GM12878 (cell line): ENCODE data around the gene POLR1H. TPM values are rescaled to one million over a fixed set of nuclear protein-coding genes. Genes with fewer than 3 reads are reported as not detected.

Experiments used
- STAT1 ChIP-seq: fragments of 450-650 bp; conservative IDR thresholded peaks from 2 replicates; pipeline ENCODE4 v1.6.1; 2014; ENCODE audit warnings: antibody characterized with exemption, mild to moderate bottlenecking
- TCF3 ChIP-seq: IDR thresholded peaks from 2 replicates; pipeline ENCODE4 v1.6.1; 2012; ENCODE audit warnings: low read depth, mild to moderate bottlenecking, low read length, borderline replicate concordance; ENCODE audit not compliant: insufficient read depth
- TCF7 ChIP-seq: IDR thresholded peaks from 2 replicates; pipeline ENCODE4 v1.6.1; 2014; ENCODE audit warnings: antibody characterized with exemption, borderline replicate concordance
- WRNIP1 ChIP-seq: IDR thresholded peaks from 2 replicates; pipeline ENCODE4 v1.6.1; 2011; ENCODE audit warnings: low read depth, low read length, improper control_type of control experiment, borderline replicate concordance
- polyA plus RNA-seq, 11 experiments: library from polyadenylated mRNA; depleted of rRNA in 4 of 11; unstranded in 6 of 11; stranded (reverse) in 5 of 11; fragments of >200 nt; fragmentation: Nextera tagmentation in 4 of 11; fragmentation: Illumina TruSeq in 1 of 11; extraction: Ambion mirVana in 4 of 11; extraction: Trizol in 1 of 11; gene quantifications; 1 replicate in 1 of 11; 2 replicates in 10 of 11; pipeline versions ENCODE4 v1.2.1 to v1.2.3, GENCODE V29; 2011 to 2016; ENCODE audit warnings: inconsistent platforms in 2 of 11, missing spikeins in 2 of 11, low read depth in 1 of 11
- total RNA-seq, 4 experiments: library from RNA; depleted of rRNA in 3 of 4; stranded (reverse); fragments of >200 nt in 3 of 4; fragmentation: Illumina TruSeq in 1 of 4; extraction: Trizol in 1 of 4; gene quantifications; 2 replicates each; pipeline versions ENCODE4 v1.2.1 to v1.2.3, GENCODE V29; 2013 to 2021
- TF ChIP-seq, protein P1 (sequence below): fragments of 450-650 bp; IDR thresholded peaks from 2 replicates; pipeline ENCODE4 v1.6.1; 2016; ENCODE audit warnings: mild to moderate bottlenecking, moderate library complexity, borderline replicate concordance
- TF ChIP-seq, protein P2 (sequence below): fragments of 450-650 bp; IDR thresholded peaks from 2 replicates; pipeline ENCODE4 v1.6.1; 2017; ENCODE audit warnings: antibody characterized with exemption, mild to moderate bottlenecking, moderate library complexity

The POLR1H gene
- total and polyA plus RNA-seq, 10 of the 15 experiments (the other 5 are each of a cell fraction or from before 2014, with no cell fraction given) = 50.6 to 160 (median 77.7) TPM

DNA sequence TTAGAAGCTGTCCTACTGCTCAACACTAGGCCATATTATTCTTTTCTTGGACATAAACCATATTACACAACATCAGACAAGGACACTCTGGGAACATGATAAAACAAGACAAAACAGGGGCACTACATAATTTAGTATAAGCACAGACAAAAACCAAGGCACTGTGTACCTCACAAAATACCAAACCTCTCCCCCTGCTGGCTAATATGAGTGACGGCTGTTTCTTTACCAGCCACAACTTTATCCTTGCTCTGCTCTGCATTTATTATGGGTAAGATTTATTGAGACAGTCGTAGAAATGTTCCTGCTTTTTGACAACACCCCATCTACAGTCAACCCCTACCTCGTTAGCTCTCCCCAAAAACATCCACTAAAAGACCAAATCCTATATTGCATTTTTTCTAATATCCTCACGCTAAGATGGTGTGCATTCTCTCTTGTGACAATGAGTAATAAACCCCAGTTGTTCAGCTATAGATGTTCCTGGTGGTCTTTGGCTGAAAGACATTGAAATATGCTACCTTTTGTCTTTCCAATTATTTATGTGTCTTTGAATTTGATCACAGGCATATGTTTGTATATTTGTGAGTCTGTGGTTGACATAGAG lies 23.8 kb upstream of the POLR1H start (continued):
- TF ChIP-seq, protein P1, sequence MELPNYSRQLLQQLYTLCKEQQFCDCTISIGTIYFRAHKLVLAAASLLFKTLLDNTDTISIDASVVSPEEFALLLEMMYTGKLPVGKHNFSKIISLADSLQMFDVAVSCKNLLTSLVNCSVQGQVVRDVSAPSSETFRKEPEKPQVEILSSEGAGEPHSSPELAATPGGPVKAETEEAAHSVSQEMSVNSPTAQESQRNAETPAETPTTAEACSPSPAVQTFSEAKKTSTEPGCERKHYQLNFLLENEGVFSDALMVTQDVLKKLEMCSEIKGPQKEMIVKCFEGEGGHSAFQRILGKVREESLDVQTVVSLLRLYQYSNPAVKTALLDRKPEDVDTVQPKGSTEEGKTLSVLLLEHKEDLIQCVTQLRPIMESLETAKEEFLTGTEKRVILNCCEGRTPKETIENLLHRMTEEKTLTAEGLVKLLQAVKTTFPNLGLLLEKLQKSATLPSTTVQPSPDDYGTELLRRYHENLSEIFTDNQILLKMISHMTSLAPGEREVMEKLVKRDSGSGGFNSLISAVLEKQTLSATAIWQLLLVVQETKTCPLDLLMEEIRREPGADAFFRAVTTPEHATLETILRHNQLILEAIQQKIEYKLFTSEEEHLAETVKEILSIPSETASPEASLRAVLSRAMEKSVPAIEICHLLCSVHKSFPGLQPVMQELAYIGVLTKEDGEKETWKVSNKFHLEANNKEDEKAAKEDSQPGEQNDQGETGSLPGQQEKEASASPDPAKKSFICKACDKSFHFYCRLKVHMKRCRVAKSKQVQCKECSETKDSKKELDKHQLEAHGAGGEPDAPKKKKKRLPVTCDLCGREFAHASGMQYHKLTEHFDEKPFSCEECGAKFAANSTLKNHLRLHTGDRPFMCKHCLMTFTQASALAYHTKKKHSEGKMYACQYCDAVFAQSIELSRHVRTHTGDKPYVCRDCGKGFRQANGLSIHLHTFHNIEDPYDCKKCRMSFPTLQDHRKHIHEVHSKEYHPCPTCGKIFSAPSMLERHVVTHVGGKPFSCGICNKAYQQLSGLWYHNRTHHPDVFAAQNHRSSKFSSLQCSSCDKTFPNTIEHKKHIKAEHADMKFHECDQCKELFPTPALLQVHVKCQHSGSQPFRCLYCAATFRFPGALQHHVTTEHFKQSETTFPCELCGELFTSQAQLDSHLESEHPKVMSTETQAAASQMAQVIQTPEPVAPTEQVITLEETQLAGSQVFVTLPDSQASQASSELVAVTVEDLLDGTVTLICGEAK = no peak
- no peak for TF ChIP-seq WRNIP1
- TF ChIP-seq, protein P2, sequence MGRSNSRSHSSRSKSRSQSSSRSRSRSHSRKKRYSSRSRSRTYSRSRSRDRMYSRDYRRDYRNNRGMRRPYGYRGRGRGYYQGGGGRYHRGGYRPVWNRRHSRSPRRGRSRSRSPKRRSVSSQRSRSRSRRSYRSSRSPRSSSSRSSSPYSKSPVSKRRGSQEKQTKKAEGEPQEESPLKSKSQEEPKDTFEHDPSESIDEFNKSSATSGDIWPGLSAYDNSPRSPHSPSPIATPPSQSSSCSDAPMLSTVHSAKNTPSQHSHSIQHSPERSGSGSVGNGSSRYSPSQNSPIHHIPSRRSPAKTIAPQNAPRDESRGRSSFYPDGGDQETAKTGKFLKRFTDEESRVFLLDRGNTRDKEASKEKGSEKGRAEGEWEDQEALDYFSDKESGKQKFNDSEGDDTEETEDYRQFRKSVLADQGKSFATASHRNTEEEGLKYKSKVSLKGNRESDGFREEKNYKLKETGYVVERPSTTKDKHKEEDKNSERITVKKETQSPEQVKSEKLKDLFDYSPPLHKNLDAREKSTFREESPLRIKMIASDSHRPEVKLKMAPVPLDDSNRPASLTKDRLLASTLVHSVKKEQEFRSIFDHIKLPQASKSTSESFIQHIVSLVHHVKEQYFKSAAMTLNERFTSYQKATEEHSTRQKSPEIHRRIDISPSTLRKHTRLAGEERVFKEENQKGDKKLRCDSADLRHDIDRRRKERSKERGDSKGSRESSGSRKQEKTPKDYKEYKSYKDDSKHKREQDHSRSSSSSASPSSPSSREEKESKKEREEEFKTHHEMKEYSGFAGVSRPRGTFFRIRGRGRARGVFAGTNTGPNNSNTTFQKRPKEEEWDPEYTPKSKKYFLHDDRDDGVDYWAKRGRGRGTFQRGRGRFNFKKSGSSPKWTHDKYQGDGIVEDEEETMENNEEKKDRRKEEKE = no peak
- no peak for TF ChIP-seq TCF3
- no peak for TF ChIP-seq TCF7
- no peak for TF ChIP-seq STAT1
